ENCODE data around the gene SPATA46.
A peak's percentile ranks its signal among the peaks of the same experiment; 100 is the strongest.

Gene SPATA46

GRCh38 chr1:162390396-162391185 is 13.9 kb upstream of the SPATA46 start (continued):
- TF ChIP-seq ZNF398 (tag by site-specific recombination; IDR thresholded peaks at IDR 0.05), result no peak
- no peak for TF ChIP-seq ZNF677 (tag by site-specific recombination; IDR thresholded peaks at IDR 0.05)

GRCh38 chr1:162389971-162390370 is 13.3 kb upstream of the SPATA46 start:
- Histone ChIP-seq H3K9me3 (ENCODE audit: control insufficient read depth, insufficient read depth, low read depth, low read length) (no peaks in the 10 kb centered on the region), H3K4me3 (ENCODE audit: low read depth, low read length) (no peak overlapping the region), H3K36me3 (ENCODE audit: control insufficient read depth in 2 of 2, insufficient read depth in 1 of 2, low read length in 2 of 2) (no peaks in the 10 kb centered on the region), H3K27ac (ENCODE audit: extremely low read depth, low read depth, low read length) (no peak overlapping the region), H3K4me1 (ENCODE audit: control insufficient read depth, insufficient read depth, low read length) (no peaks in the 10 kb centered on the region)
- TF ChIP-seq ZNF423 (tag by site-specific recombination; IDR thresholded peaks at IDR 0.05) (no peak), EGR2 (tag by site-specific recombination; IDR thresholded peaks at IDR 0.05; ENCODE audit: low read depth) (peak; percentile 60), ZNF776 (tag by site-specific recombination; IDR thresholded peaks at IDR 0.05; ENCODE audit: borderline replicate concordance) (no peak), ZNF280C (tag by site-specific recombination; IDR thresholded peaks at IDR 0.05) (no peak), YY2 (tag by site-specific recombination; IDR thresholded peaks at IDR 0.05) (no peak), ZFHX2 (tag by site-specific recombination; conservative IDR thresholded peaks at IDR 0.05) (peak; percentile 71), ZNF585B (tag by site-specific recombination; IDR thresholded peaks at IDR 0.05) (no peak), ZNF600 (tag by site-specific recombination; IDR thresholded peaks at IDR 0.05) (no peak), OSR2 (tag by site-specific recombination; IDR thresholded peaks at IDR 0.05) (no peak), ZNF16 (tag by site-specific recombination; IDR thresholded peaks at IDR 0.05; ENCODE audit: low read depth) (no peak), PATZ1 (tag by site-specific recombination; IDR thresholded peaks at IDR 0.05) (no peak)
- ChIA-PET POLR2A (no interaction called here), CTCF (interaction anchor here (0.7 to 3.8 kb wide), 3 partner anchors 32 to 334 kb away, joined by 3 to 27 read pairs (median 10); no protein-coding TSS in a partner anchor)

- no peak overlapping the region for H3K4me3 ChIP-seq (ENCODE audit: low read depth, low read length)
- ChIA-PET POLR2A (no interaction called here), CTCF (interaction anchor here (0.6 to 3.8 kb wide), 4 partner anchors 31 to 759 kb away, joined by 3 to 27 read pairs (median 8); no protein-coding TSS in a partner anchor)
- H3K9me3 ChIP-seq (ENCODE audit: control insufficient read depth, insufficient read depth, low read depth, low read length), result no peaks in the 10 kb centered on the region
- no peaks in the 10 kb centered on the region for H3K4me1 ChIP-seq (ENCODE audit: control insufficient read depth, insufficient read depth, low read length)
- no peak overlapping the region for H3K27ac ChIP-seq (ENCODE audit: extremely low read depth, low read depth, low read length)
- no peaks in the 10 kb centered on the region for H3K36me3 ChIP-seq (ENCODE audit: control insufficient read depth in 2 of 2, insufficient read depth in 1 of 2, low read length in 2 of 2)
- no peak for TF ChIP-seq ZNF549 (tag by site-specific recombination; IDR thresholded peaks at IDR 0.05)
- TF ChIP-seq KLF10 (tag by site-specific recombination; IDR thresholded peaks at IDR 0.05), result no peak
- no peak for TF ChIP-seq PRDM2 (tag by site-specific recombination; IDR thresholded peaks at IDR 0.05; ENCODE audit: borderline replicate concordance)
These were observed 12.6 kb upstream of the SPATA46 start for GRCh38 chr1:162389021-162389818.

Data from HEK293 (cell line).